Sigmoid colon (tissue), 4 donors: ENCODE data around the gene GPS1.

Experiments used
- POLR2A ChIP-seq, 2 donors: fragments of 450-650 bp; IDR thresholded peaks; one replicate each; pipeline ENCODE4 v1.6.1; 2016; ENCODE audit warnings: antibody characterized with exemption in 2 of 2, mild to moderate bottlenecking in 2 of 2, moderate library complexity in 2 of 2
- POLR2AphosphoS5 ChIP-seq, 4 donors: sonication (generic); formaldehyde crosslinking; IDR thresholded peaks; one replicate each; pipeline ENCODE4 v1.6.1; 2017; ENCODE audit warnings: antibody characterized with exemption in 4 of 4
- TF ChIP-seq, protein P1 (sequence below), 4 experiments: fragments of 450-650 bp in 3 of 4; fragments of 200-600 bp in 1 of 4; IDR thresholded peaks; one replicate each; pipeline ENCODE4 v1.5.1; 2016 to 2019; ENCODE audit warnings: antibody characterized with exemption in 4 of 4, mild to moderate bottlenecking in 3 of 4, moderate library complexity in 2 of 4

DNA sequence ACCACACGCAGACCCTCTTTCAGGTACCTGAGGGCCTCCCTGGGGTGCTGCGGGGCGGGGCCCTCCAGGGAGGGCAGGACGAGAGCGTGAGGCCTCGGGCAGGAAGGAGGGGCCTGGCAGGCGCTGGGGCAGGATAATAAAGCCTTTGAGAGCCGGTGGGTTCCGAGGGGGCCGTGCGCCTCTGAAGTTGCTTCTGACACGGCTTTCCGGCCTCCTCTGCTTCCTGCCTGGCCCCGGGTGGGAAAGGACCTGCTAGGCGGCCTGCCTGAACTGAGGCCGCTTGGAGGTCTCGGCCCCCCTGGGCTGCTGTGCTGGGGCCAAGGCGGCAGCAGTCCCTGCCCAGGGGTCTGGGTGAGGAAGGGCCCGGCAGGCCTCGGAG is 39.4 kb upstream of the GPS1 start:
- TF ChIP-seq, protein P1, sequence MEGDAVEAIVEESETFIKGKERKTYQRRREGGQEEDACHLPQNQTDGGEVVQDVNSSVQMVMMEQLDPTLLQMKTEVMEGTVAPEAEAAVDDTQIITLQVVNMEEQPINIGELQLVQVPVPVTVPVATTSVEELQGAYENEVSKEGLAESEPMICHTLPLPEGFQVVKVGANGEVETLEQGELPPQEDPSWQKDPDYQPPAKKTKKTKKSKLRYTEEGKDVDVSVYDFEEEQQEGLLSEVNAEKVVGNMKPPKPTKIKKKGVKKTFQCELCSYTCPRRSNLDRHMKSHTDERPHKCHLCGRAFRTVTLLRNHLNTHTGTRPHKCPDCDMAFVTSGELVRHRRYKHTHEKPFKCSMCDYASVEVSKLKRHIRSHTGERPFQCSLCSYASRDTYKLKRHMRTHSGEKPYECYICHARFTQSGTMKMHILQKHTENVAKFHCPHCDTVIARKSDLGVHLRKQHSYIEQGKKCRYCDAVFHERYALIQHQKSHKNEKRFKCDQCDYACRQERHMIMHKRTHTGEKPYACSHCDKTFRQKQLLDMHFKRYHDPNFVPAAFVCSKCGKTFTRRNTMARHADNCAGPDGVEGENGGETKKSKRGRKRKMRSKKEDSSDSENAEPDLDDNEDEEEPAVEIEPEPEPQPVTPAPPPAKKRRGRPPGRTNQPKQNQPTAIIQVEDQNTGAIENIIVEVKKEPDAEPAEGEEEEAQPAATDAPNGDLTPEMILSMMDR (IDR thresholded peaks at IDR 0.05) = no peak
- TF ChIP-seq POLR2AphosphoS5 (IDR thresholded peaks at IDR 0.05) = no peak
- TF ChIP-seq POLR2A (IDR thresholded peaks at IDR 0.05) = no peak
